Measurements from ENCODE around the gene SCD. TPM values are rescaled to one million over a fixed set of nuclear protein-coding genes. Genes with fewer than 3 reads are reported as not detected.

Gene SCD
- total and polyA plus RNA-seq, 2 donors (not counting 1 experiment from before 2014, with no cell fraction given) = 0.89 to 5.1 TPM

DNA sequence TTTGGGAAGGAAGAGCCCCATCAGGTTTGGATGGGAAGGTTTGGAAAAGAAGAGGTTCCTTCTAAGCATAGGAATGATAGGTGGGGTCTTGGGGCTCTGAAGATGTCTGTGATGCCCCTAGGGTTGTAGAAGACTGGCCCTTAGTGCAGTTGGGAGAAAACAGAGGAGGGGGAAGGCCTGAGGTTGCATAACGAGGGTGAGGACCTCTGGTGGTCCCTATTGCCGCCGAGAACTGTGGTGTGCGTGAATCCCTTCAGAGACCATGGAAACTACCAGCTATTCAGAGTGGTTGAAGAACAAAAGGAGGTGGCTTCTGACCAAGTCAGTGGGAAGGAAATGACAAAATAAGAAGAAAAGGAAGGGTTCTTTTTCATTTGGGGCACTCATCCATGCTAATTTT is 13.9 kb upstream of the SCD start:
- DNase-seq = no peak
- Histone ChIP-seq H3K79me2 (ENCODE audit: control insufficient read depth, insufficient read depth, low read length) (no peaks in the 10 kb centered on the region), H3K9me3 (ENCODE audit: control extremely low read depth in 1 of 3, control insufficient read depth in 2 of 3, insufficient read depth in 1 of 3, low read length in 2 of 3) (no peaks in the 10 kb centered on the region), H3K27ac (ENCODE audit: low read length in 2 of 2) (no peak overlapping the region), H3K4me2 (replicated peaks; ENCODE audit: low read depth, low read length, poor library complexity, severe bottlenecking) (no peak overlapping the region), H3K36me3 (replicated peaks in 1 of 2; ENCODE audit: control extremely low read depth in 1 of 2, control insufficient read depth in 1 of 2, extremely low read depth in 1 of 2, insufficient read depth in 2 of 2, low read length in 1 of 2) (no peaks in the 10 kb centered on the region), H4K20me1 (ENCODE audit: control insufficient read depth, insufficient read depth, low read length, poor library complexity, severe bottlenecking) (no peaks in the 10 kb centered on the region), H3K4me3 (ENCODE audit: control extremely low read depth in 1 of 5, extremely low read depth in 1 of 5, insufficient read depth in 1 of 5, low read depth in 2 of 5, low read length in 4 of 5) (no peak overlapping the region), H2AFZ (ENCODE audit: insufficient read depth, low read depth, low read length, poor library complexity, severe bottlenecking) (no peak overlapping the region), H3K27me3 (replicated peaks in 1 of 4; ENCODE audit: control extremely low read depth in 1 of 4, control insufficient read depth in 3 of 4, insufficient read depth in 4 of 4, low read length in 3 of 4) (peaks cover 0 to 8% (median 0%) of the 10 kb centered on the region in 4 experiments), H3K9ac (ENCODE audit: low read length) (no peak overlapping the region), H3K4me1 (ENCODE audit: control insufficient read depth in 2 of 2, insufficient read depth in 2 of 2, low read length in 2 of 2) (peaks cover 0 to under 1% of the 10 kb centered on the region in 2 donors)
- Mint-ChIP-seq H3K27ac (no peak overlapping the region), H3K27me3 (peaks cover 34% of the 10 kb centered on the region), H3K9me3 (ENCODE audit: insufficient read depth) (no peaks in the 10 kb centered on the region), H3K4me1 (peaks cover 3% of the 10 kb centered on the region), H3K4me3 (no peak overlapping the region)
- ChIA-PET POLR2A (no interaction called here), CTCF (interaction anchor here (0.6 to 1.5 kb wide), 3 partner anchors 14 to 98 kb away, joined by 3 to 4 read pairs (median 3); no protein-coding TSS in a partner anchor)
- no peak for TF ChIP-seq EZH2 (IDR thresholded peaks at IDR 0.05; ENCODE audit: borderline replicate concordance, insufficient read depth, low read depth, low read length, poor library complexity, severe bottlenecking)
- TF ChIP-seq, protein P1, sequence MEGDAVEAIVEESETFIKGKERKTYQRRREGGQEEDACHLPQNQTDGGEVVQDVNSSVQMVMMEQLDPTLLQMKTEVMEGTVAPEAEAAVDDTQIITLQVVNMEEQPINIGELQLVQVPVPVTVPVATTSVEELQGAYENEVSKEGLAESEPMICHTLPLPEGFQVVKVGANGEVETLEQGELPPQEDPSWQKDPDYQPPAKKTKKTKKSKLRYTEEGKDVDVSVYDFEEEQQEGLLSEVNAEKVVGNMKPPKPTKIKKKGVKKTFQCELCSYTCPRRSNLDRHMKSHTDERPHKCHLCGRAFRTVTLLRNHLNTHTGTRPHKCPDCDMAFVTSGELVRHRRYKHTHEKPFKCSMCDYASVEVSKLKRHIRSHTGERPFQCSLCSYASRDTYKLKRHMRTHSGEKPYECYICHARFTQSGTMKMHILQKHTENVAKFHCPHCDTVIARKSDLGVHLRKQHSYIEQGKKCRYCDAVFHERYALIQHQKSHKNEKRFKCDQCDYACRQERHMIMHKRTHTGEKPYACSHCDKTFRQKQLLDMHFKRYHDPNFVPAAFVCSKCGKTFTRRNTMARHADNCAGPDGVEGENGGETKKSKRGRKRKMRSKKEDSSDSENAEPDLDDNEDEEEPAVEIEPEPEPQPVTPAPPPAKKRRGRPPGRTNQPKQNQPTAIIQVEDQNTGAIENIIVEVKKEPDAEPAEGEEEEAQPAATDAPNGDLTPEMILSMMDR (IDR thresholded peaks at IDR 0.05) = no peak
- 72% methylated on average over 3 of the region's 4 CpGs for WGBS (ENCODE audit: insufficient coverage)
- ATAC-seq (ENCODE audit: low read depth) = no peak
- intact Hi-C loops (cut with micrococcal nuclease) = no loop called here

DNA sequence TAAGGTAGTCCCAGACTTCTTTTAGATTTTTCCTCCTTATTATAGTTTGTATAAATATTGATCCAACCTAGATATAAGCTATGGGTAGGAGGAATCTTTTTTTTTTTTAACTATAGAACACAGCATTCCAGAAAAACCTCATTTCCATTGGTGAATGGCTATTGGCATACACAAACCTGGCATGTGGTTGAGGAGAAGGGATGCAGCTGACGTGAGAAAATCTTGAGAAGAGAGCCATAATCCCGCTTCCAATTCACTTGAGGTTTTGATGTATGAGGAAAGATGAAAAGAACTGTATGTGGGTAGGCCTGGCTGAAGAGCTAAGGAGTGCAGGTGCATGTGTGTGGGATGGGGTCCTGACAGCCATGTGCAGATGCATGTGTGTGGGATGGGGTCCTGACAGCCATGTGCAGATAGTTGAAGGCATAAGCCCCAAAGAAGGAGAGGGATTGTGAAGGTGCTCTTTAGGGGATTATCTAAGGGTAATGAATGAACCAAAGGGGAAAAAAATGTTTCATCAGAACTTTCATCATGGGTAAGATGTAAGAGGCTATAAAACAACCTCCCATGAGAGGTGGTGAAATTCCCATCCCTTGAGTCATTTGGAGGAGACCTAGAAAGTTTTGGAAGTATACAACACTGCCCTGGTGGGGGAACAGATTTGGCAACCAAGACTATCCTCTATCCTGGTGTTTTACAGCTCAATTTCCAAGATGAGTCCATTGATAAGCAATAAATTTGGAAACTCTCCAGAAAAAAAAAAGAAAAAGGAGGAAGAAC is 13.2 kb upstream of the SCD start:
- Histone ChIP-seq H3K27me3 (replicated peaks in 1 of 4; ENCODE audit: control extremely low read depth in 1 of 4, control insufficient read depth in 3 of 4, insufficient read depth in 4 of 4, low read length in 3 of 4) (peaks cover 0 to 8% (median 0%) of the 10 kb centered on the region in 4 experiments), H3K4me3 (ENCODE audit: control extremely low read depth in 1 of 5, extremely low read depth in 1 of 5, insufficient read depth in 1 of 5, low read depth in 2 of 5, low read length in 4 of 5) (no peak overlapping the region), H3K4me2 (replicated peaks; ENCODE audit: low read depth, low read length, poor library complexity, severe bottlenecking) (no peak overlapping the region), H3K79me2 (ENCODE audit: control insufficient read depth, insufficient read depth, low read length) (no peaks in the 10 kb centered on the region), H2AFZ (ENCODE audit: insufficient read depth, low read depth, low read length, poor library complexity, severe bottlenecking) (no peak overlapping the region), H3K9ac (ENCODE audit: low read length) (no peak overlapping the region), H3K36me3 (replicated peaks in 1 of 2; ENCODE audit: control extremely low read depth in 1 of 2, control insufficient read depth in 1 of 2, extremely low read depth in 1 of 2, insufficient read depth in 2 of 2, low read length in 1 of 2) (no peaks in the 10 kb centered on the region), H3K4me1 (ENCODE audit: control insufficient read depth in 2 of 2, insufficient read depth in 2 of 2, low read length in 2 of 2) (peaks cover 6 to 8% of the 10 kb centered on the region in 2 donors), H3K27ac (ENCODE audit: low read length in 2 of 2) (no peak overlapping the region), H3K9me3 (ENCODE audit: control extremely low read depth in 1 of 3, control insufficient read depth in 2 of 3, insufficient read depth in 1 of 3, low read length in 2 of 3) (no peaks in the 10 kb centered on the region), H4K20me1 (ENCODE audit: control insufficient read depth, insufficient read depth, low read length, poor library complexity, severe bottlenecking) (no peaks in the 10 kb centered on the region)
- TF ChIP-seq EZH2 (IDR thresholded peaks at IDR 0.05; ENCODE audit: borderline replicate concordance, insufficient read depth, low read depth, low read length, poor library complexity, severe bottlenecking) = no peak
- TF ChIP-seq, protein P1 (IDR thresholded peaks at IDR 0.05) = no peak
- Mint-ChIP-seq H3K4me3 (no peak overlapping the region), H3K27me3 (peaks cover 34% of the 10 kb centered on the region), H3K27ac (no peak overlapping the region), H3K4me1 (peaks cover 6% of the 10 kb centered on the region), H3K9me3 (ENCODE audit: insufficient read depth) (no peaks in the 10 kb centered on the region)
- ChIA-PET CTCF (interaction anchor here (0.6 to 1.5 kb wide), 5 partner anchors 14 to 185 kb away, joined by 3 to 5 read pairs (median 4); no protein-coding TSS in a partner anchor), POLR2A (no interaction called here)
- WGBS (ENCODE audit: insufficient coverage) = 100% methylated on average over 2 of the region's 2 CpGs
- no peak for ATAC-seq (ENCODE audit: low read depth)
- intact Hi-C loops (cut with micrococcal nuclease) = no loop called here
- no peak for DNase-seq

Data from B cell (primary cell).